Common myeloid progenitor, CD34-positive (primary cell): ENCODE measurements around the gene MIP.

Experiments used
- CTCF ChIA-PET: fragments of 350-600 bp; sonication (Branson Sonifier 250); formaldehyde crosslinking; loops from one replicate; lab custom pipeline; 2021; ENCODE audit warnings: antibody characterized with exemption; lab: Charles Lee
- POLR2A ChIA-PET: fragments of 350-600 bp; sonication (Branson Sonifier 250); formaldehyde crosslinking; loops from one replicate; lab custom pipeline; 2021; ENCODE audit warnings: antibody characterized with exemption; lab: Charles Lee
- DNase-seq, 3 donors: peaks; one replicate each; pipeline versions ENCODE4 v3.0.0 to v3.0.0-alpha.2; 2013
- H3K27ac ChIP-seq, 2 experiments: 1 replicate in 1 of 2; 2 replicates in 1 of 2; pipeline ENCODE4 v1.7.0; 2013; ENCODE audit warnings: inconsistent platforms in 2 of 2, low read length in 2 of 2, mild to moderate bottlenecking in 2 of 2, low read depth in 1 of 2, moderate library complexity in 1 of 2; ENCODE audit not compliant: severe bottlenecking in 2 of 2, insufficient read depth in 1 of 2, poor library complexity in 1 of 2
- H3K27me3 ChIP-seq, 5 experiments: replicated peaks in 2 of 5; 1 replicate in 3 of 5; 2 replicates in 2 of 5; pipeline versions ENCODE4 v1.6.1 to v1.7.0; 2013; ENCODE audit warnings: low read length in 4 of 5, mild to moderate bottlenecking in 2 of 5, moderate library complexity in 2 of 5, inconsistent platforms in 1 of 5; ENCODE audit not compliant: insufficient read depth in 5 of 5, control insufficient read depth in 4 of 5
- H3K36me3 ChIP-seq, 4 experiments: 1 replicate in 2 of 4; 2 replicates in 2 of 4; pipeline versions ENCODE4 v1.6.1 to v1.7.0; 2013; ENCODE audit warnings: low read length in 3 of 4, control low read depth in 1 of 4, mild to moderate bottlenecking in 1 of 4; ENCODE audit not compliant: control insufficient read depth in 4 of 4, insufficient read depth in 4 of 4
- H3K4me1 ChIP-seq, 4 experiments: 1 replicate in 3 of 4; 2 replicates in 1 of 4; pipeline versions ENCODE4 v1.6.1 to v1.7.1; 2013; ENCODE audit warnings: low read length in 3 of 4, mild to moderate bottlenecking in 3 of 4, control low read depth in 1 of 4, inconsistent platforms in 1 of 4, moderate library complexity in 1 of 4; ENCODE audit not compliant: control insufficient read depth in 4 of 4, insufficient read depth in 4 of 4; ENCODE audit errors: control extremely low read depth in 1 of 4
- H3K4me3 ChIP-seq, 7 experiments: 1 replicate in 4 of 7; 2 replicates in 3 of 7; pipeline versions ENCODE4 v1.5.1 to v1.7.0; 2013; ENCODE audit warnings: mild to moderate bottlenecking in 7 of 7, low read length in 6 of 7, moderate library complexity in 6 of 7, inconsistent platforms in 2 of 7, low read depth in 2 of 7, control low read depth in 1 of 7; ENCODE audit not compliant: insufficient read depth in 4 of 7, control insufficient read depth in 1 of 7; ENCODE audit errors: extremely low read depth in 1 of 7
- H3K9me3 ChIP-seq, 5 experiments: 1 replicate in 4 of 5; 2 replicates in 1 of 5; pipeline versions ENCODE4 v1.6.1 to v1.7.1; 2013; ENCODE audit warnings: low read length in 4 of 5, mild to moderate bottlenecking in 2 of 5, inconsistent platforms in 1 of 5, low read depth in 1 of 5, moderate library complexity in 1 of 5; ENCODE audit not compliant: control insufficient read depth in 4 of 5, insufficient read depth in 2 of 5; ENCODE audit errors: control extremely low read depth in 1 of 5
- WGBS: methylation state at CpG from one replicate; pipeline ENCODE4 v1.1.5; 2013; ENCODE audit not compliant: insufficient coverage; 5-methylcytosine and 5-hydroxymethylcytosine counted together

The MIP gene

DNA sequence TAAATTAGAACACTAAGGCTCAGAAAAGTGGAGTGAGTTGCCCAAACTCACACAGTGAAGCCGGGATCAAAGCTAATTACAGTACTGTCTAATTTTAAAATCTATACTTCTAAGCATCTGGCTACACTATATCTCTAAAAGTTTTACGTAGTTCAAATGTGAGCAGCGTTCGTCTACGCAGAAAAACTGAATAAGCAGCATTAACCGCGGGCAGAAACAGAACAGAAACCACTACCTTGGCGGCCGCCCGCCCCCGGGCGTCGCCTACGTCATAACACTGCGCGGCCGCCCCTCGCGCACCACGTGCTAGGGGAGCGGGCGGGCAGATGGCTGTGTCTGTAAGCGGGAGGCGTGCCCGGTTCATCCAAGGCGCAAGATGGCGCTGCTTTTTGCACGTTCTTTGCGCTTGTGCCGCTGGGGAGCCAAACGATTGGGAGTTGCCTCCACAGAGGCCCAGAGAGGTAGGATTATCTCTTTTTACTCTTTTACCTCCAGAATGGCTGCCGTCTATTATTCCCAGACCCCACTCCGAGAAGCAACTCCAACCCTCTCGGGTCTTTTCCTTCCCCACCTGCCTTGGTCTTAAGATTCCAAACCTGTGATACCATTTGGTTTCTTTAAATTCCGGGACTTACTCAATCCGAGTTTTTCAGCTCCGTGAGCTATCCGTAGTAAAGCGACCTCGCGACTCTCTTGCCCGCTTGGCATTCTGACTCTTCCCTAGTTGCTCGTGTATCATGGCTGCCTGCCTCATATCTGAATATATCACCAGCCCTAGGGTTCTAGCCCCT is 14.0 kb upstream of the MIP start, which contains the start of gene SPRYD4:
Gene SPRYD4 (plus strand): TSS at position 363 of the 791 bp plus-strand sequence. CDS start 14 bp downstream, at position 377.
- peaks cover 0 to 26% (median 10%) of the 10 kb centered on the region in 4 experiments for H3K36me3 ChIP-seq
- peaks cover 2 to 19% (median 15%) of the 10 kb centered on the region in 4 experiments for H3K4me1 ChIP-seq
- H3K9me3 ChIP-seq, result no peaks in the 10 kb centered on the region
- CTCF ChIA-PET, result interaction anchor here (1.1 to 3.3 kb wide), 5 partner anchors 11 to 168 kb away, joined by 3 to 20 read pairs (median 3); no protein-coding TSS in a partner anchor
- WGBS, result 0% methylated on average over 43 of the region's 43 CpGs
- DNase-seq, result peak; percentile 94 to 96 (median 96)
- peak within 1 kb of the TSS; percentile 77 to 100 (median 98) for H3K4me3 ChIP-seq
- POLR2A ChIA-PET, result interaction anchor here (0.9 kb wide), 1 partner anchor 158 kb away, joined by 3 read pairs; no protein-coding TSS in a partner anchor
- no peaks in the 10 kb centered on the region for H3K27me3 ChIP-seq
- H3K27ac ChIP-seq, result peak within 1 kb of the TSS; percentile 90 to 94

GRCh38 chr12:56462565-56462964 is 8.1 kb upstream of the MIP start:
- H3K4me3 ChIP-seq, result no peak overlapping the region
- H3K4me1 ChIP-seq, result peaks cover 2 to 4% (median 2%) of the 10 kb centered on the region in 4 experiments
- H3K27me3 ChIP-seq, result no peaks in the 10 kb centered on the region
- no peaks in the 10 kb centered on the region for H3K9me3 ChIP-seq
- no peak overlapping the region for H3K27ac ChIP-seq
- CTCF ChIA-PET, result interaction anchor here (1.0 to 2.9 kb wide), 8 partner anchors 8 to 240 kb away, joined by 3 to 16 read pairs (median 4); partner anchors contain the start of genes MIP and TIMELESS
- no peak for DNase-seq
- POLR2A ChIA-PET, result no interaction called here
- no peaks in the 10 kb centered on the region for H3K36me3 ChIP-seq

DNA sequence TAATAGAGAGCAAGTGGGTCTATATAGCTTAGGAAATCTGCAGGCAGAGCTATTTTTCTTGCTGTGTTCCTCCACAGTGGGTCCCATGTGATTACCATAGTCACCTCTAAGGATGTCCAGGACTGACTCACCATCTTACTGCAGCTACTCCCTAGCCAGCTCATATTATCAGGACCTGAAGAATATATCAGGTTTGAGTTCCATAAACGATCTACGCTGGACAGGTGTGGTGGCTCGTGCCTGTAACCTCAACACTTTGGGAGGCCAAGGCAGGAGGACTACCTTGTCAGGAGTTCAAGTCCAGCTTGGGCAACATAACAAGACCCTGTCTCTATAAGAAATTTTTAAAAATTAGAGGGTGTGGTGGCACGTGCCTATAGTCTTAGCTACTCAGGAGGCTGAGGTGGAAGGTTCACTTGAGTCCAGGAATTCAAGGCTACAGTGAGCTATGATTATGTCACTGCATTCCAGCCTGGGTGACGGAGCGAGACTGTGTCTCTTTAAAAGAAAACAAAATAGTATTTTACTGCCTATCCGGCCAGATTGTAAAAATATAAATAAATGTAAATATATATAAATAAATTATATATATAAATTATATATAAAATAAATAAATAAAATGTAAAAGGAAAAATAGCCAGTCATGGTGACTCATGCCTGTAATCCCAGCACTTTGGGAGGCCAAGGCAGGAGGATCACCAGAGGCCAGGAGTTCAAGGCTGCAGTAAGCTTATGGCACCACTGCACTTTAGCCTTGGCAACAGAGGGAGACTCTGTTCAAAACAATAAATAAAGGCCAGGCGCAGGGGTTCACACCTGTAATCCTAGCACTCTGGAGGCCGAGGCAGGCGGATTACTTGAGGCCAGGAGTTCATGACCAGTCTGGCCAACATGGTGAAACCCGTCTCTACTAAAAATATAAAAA is 7.0 kb upstream of the MIP start:
- H3K27ac ChIP-seq, result no peak overlapping the region
- POLR2A ChIA-PET, result no interaction called here
- 99% methylated on average over 7 of the region's 11 CpGs for WGBS
- H3K4me3 ChIP-seq, result no peak overlapping the region
- no peaks in the 10 kb centered on the region for H3K9me3 ChIP-seq
- peak in 1 of 3 donors; percentile 10 for DNase-seq
- H3K27me3 ChIP-seq, result no peaks in the 10 kb centered on the region
- CTCF ChIA-PET, result interaction anchor here (0.8 to 2.9 kb wide), 13 partner anchors 9 to 200 kb away, joined by 3 to 10 read pairs (median 3); partner anchors contain the start of genes CNPY2, COQ10A and TIMELESS
- no peaks in the 10 kb centered on the region for H3K36me3 ChIP-seq
- peaks cover 2 to 4% (median 2%) of the 10 kb centered on the region in 4 experiments for H3K4me1 ChIP-seq

DNA sequence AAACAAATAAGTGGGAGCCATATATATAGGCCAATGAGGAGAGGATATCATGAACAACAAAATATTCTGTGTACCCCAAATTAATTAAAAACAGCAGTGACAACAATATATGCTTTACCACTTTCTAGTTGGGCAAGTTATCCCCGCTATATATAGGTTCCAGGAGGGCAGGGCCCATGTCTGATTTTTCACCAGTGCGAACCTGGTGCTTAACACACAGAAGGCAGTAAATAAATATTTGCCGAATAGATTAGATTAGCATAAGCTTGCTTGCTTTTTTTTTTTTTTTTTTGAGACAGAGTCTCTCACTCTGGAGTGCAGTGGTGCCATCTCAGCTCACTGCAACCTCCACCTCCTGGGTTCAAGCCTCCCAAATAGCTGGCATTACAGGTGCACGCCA is 3.4 kb upstream of the MIP start:
- H3K4me3 ChIP-seq, result no peak overlapping the region
- no peaks in the 10 kb centered on the region for H3K27me3 ChIP-seq
- H3K9me3 ChIP-seq, result no peaks in the 10 kb centered on the region
- no peaks in the 10 kb centered on the region for H3K4me1 ChIP-seq
- CTCF ChIA-PET, result interaction anchor here (0.8 to 4.1 kb wide), 3 partner anchors 11 to 301 kb away, joined by 3 to 20 read pairs (median 5); partner anchors contain the start of genes SPRYD4 and STAT2
- DNase-seq, result no peak
- POLR2A ChIA-PET, result no interaction called here
- 98% methylated on average over 4 of the region's 4 CpGs for WGBS
- H3K36me3 ChIP-seq, result no peaks in the 10 kb centered on the region
- no peak overlapping the region for H3K27ac ChIP-seq

GRCh38 chr12:56451147-56451546 is 3.3 kb downstream of the MIP start:
- POLR2A ChIA-PET, result interaction anchor here (0.6 kb wide), 1 partner anchor 104 kb away, joined by 4 read pairs; no protein-coding TSS in a partner anchor
- no peaks in the 10 kb centered on the region for H3K9me3 ChIP-seq
- DNase-seq, result no peak
- H3K4me1 ChIP-seq, result peaks cover 3 to 19% (median 9%) of the 10 kb centered on the region in 4 experiments
- no peaks in the 10 kb centered on the region for H3K27me3 ChIP-seq
- no peak overlapping the region for H3K4me3 ChIP-seq
- CTCF ChIA-PET, result interaction anchor here (0.6 to 2.6 kb wide), 2 partner anchors 13 to 121 kb away, joined by 3 to 15 read pairs; no protein-coding TSS in a partner anchor
- H3K36me3 ChIP-seq, result no peaks in the 10 kb centered on the region
- H3K27ac ChIP-seq, result no peak overlapping the region
- 93% methylated on average over 4 of the region's 5 CpGs for WGBS

GRCh38 chr12:56450241-56450640 is 4.2 kb downstream of the MIP start:
- ChIA-PET CTCF (interaction anchor here (0.6 to 2.6 kb wide), 5 partner anchors 11 to 122 kb away, joined by 3 to 15 read pairs (median 5); no protein-coding TSS in a partner anchor), POLR2A (no interaction called here)
- no peaks in the 10 kb centered on the region for H3K36me3 ChIP-seq
- 100% methylated on average over 3 of the region's 3 CpGs for WGBS
- peaks cover 3 to 19% (median 9%) of the 10 kb centered on the region in 4 experiments for H3K4me1 ChIP-seq
- no peaks in the 10 kb centered on the region for H3K9me3 ChIP-seq
- no peaks in the 10 kb centered on the region for H3K27me3 ChIP-seq
- DNase-seq, result no peak
- no peak overlapping the region for H3K27ac ChIP-seq
- H3K4me3 ChIP-seq, result no peak overlapping the region
